ENCODE measurements around the gene SLC7A4. TPM values are rescaled to one million over a fixed set of nuclear protein-coding genes. Genes with fewer than 3 reads are reported as not detected.
"Not testable (repeated sequence)": the region's sequence is repeated elsewhere in the genome, so short reads cannot be mapped to it uniquely, and the experiment has no call there.

The SLC7A4 gene
- not detected in 2 replicates for total RNA-seq (2014; rRNA removed; shearing (Covaris generic))

GRCh38 chr22:21032037-21032867, at the start of gene SLC7A4:
Gene SLC7A4, minus strand, starts transcription at chr22:21032561. Its CDS starts 749 bp downstream, at chr22:21031812.
- no peaks in the 10 kb centered on the region for H3K36me3 ChIP-seq
- peaks cover 2% of the 10 kb centered on the region; the same call in 1 of the 2 replicates for H3K4me1 ChIP-seq (replicated peaks)
- no peak within 1 kb of the TSS for H3K4me3 ChIP-seq
- H3K9me3 ChIP-seq (replicated peaks): no peaks in the 10 kb centered on the region
- no peak for DNase-seq (ENCODE audit: low read depth in 1 of 2, low spot score in 2 of 2)
- H3K27ac ChIP-seq: no peak within 1 kb of the TSS
- no peaks in the 10 kb centered on the region for H3K27me3 ChIP-seq (replicated peaks)

GRCh38 chr22:21080435-21081137, 48.2 kb upstream of the SLC7A4 start:
- no peaks in the 10 kb centered on the region for H3K36me3 ChIP-seq
- no peaks in the 10 kb centered on the region for H3K4me1 ChIP-seq (replicated peaks)
- H3K27ac ChIP-seq: no peak overlapping the region
- H3K9me3 ChIP-seq (replicated peaks): no peaks in the 10 kb centered on the region
- H3K4me3 ChIP-seq: no peak overlapping the region
- DNase-seq (ENCODE audit: low read depth in 1 of 2, low spot score in 2 of 2): no peak
- H3K27me3 ChIP-seq (replicated peaks): peaks cover 4% of the 10 kb centered on the region; the same call in 1 of the 2 replicates

GRCh38 chr22:21079493-21079892, 47.1 kb upstream of the SLC7A4 start:
- H3K4me3 ChIP-seq: no peak overlapping the region
- peaks cover 4% of the 10 kb centered on the region; the same call in 1 of the 2 replicates for H3K27me3 ChIP-seq (replicated peaks)
- no peak overlapping the region for H3K27ac ChIP-seq
- H3K36me3 ChIP-seq: no peaks in the 10 kb centered on the region
- no peaks in the 10 kb centered on the region for H3K4me1 ChIP-seq (replicated peaks)
- DNase-seq (ENCODE audit: low read depth in 1 of 2, low spot score in 2 of 2): no peak
- H3K9me3 ChIP-seq (replicated peaks): no peaks in the 10 kb centered on the region

GRCh38 chr22:21078916-21079315, 46.6 kb upstream of the SLC7A4 start:
- no peaks in the 10 kb centered on the region; the same call in 1 of the 2 replicates for H3K27me3 ChIP-seq (replicated peaks)
- H3K9me3 ChIP-seq (replicated peaks): no peaks in the 10 kb centered on the region
- no peaks in the 10 kb centered on the region; the same call in 1 of the 2 replicates for H3K4me1 ChIP-seq (replicated peaks)
- no peak for DNase-seq (ENCODE audit: low read depth in 1 of 2, low spot score in 2 of 2)
- no peaks in the 10 kb centered on the region for H3K36me3 ChIP-seq
- no peak overlapping the region for H3K4me3 ChIP-seq
- no peak overlapping the region for H3K27ac ChIP-seq

DNA sequence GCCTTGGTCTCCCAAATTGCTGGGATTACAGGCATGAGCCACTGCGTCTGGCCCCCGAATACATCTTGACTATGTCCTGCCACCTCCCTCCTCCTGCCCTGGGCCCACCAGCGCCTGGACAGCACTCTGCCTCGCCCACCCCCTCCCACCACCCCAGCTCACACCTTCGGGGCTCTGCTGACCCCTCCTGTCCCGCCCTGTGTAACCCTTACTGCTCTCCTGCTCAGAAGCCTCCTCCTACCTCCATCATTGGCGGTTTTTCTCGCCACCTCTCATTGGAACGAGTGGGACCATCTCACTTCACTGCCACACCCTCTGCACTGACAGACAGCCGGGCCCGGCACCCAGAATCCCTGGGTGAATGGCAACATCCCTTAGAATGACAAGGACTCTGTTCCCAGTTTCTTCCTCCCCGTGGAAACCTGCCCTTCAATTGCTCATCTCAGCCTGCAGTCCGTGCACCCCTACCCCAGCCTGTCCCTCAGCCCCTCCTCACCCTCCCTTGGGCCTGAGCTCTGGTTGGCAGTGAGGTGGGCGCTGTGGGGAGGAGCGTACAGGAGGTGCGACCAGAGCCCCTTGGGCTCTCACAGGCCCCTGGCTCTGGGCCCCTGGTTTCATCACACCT, 45.6 kb upstream of the SLC7A4 start:
- Histone ChIP-seq H3K27me3 (replicated peaks) (no peaks in the 10 kb centered on the region), H3K36me3 (no peaks in the 10 kb centered on the region), H3K27ac (no peak overlapping the region)

GRCh38 chr22:21076912-21077625, 44.7 kb upstream of the SLC7A4 start:
- no peaks in the 10 kb centered on the region; the same call in 1 of the 2 replicates for H3K4me1 ChIP-seq (replicated peaks)
- no peaks in the 10 kb centered on the region for H3K36me3 ChIP-seq
- no peak overlapping the region for H3K27ac ChIP-seq
- no peaks in the 10 kb centered on the region for H3K9me3 ChIP-seq (replicated peaks)
- no peak overlapping the region for H3K4me3 ChIP-seq
- DNase-seq (ENCODE audit: low read depth in 1 of 2, low spot score in 2 of 2): no peak
- H3K27me3 ChIP-seq (replicated peaks): no peaks in the 10 kb centered on the region

More for the DNA sequence above, 45.6 kb upstream of the SLC7A4 start:
- Histone ChIP-seq H3K4me1 (replicated peaks) (no peaks in the 10 kb centered on the region; the same call in 1 of the 2 replicates), H3K9me3 (replicated peaks) (no peaks in the 10 kb centered on the region), H3K4me3 (no peak overlapping the region)
- DNase-seq (ENCODE audit: low read depth in 1 of 2, low spot score in 2 of 2): no peak

- no peaks in the 10 kb centered on the region for H3K36me3 ChIP-seq
- no peak overlapping the region for H3K27ac ChIP-seq
- H3K4me3 ChIP-seq: no peak overlapping the region
- H3K9me3 ChIP-seq (replicated peaks): peaks cover 6% of the 10 kb centered on the region; the same call in 1 of the 2 replicates
- DNase-seq (ENCODE audit: low read depth in 1 of 2, low spot score in 2 of 2): no peak
- no peaks in the 10 kb centered on the region for H3K27me3 ChIP-seq (replicated peaks)
- no peaks in the 10 kb centered on the region; the same call in 1 of the 2 replicates for H3K4me1 ChIP-seq (replicated peaks)
Observed at GRCh38 chr22:21075516-21076138, 43.3 kb upstream of the SLC7A4 start.

- H3K9me3 ChIP-seq (replicated peaks): peaks cover 6% of the 10 kb centered on the region; the same call in 1 of the 2 replicates
- DNase-seq (ENCODE audit: low read depth in 1 of 2, low spot score in 2 of 2): no peak
- H3K27me3 ChIP-seq (replicated peaks): no peaks in the 10 kb centered on the region
- no peaks in the 10 kb centered on the region; the same call in 1 of the 2 replicates for H3K4me1 ChIP-seq (replicated peaks)
- no peak overlapping the region for H3K4me3 ChIP-seq
- no peak overlapping the region for H3K27ac ChIP-seq
- H3K36me3 ChIP-seq: no peaks in the 10 kb centered on the region
Observed at GRCh38 chr22:21074102-21074715, 41.8 kb upstream of the SLC7A4 start.

DNA sequence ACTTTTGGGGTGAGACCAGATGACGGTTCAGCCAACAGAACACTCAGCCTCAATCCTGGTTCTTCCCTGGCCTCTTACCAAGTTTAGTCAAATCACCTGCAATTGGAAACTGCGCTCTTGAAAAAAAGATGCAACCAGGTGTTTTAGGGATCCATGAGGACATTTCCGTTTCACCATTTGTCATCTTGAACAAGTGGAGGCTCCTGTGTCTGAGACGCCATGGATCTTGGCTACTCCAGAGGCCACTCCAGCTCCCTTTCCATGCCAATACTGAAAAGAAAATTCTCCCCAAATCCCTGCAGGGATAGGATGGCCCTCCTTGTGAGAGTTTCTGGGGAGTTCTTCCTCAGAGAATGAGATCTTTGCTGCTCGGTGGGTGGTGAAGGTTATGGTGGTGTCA, 41.1 kb upstream of the SLC7A4 start:
- H3K27me3 ChIP-seq (replicated peaks): no peaks in the 10 kb centered on the region
- H3K27ac ChIP-seq: no peak overlapping the region

GRCh38 chr22:21073023-21073422, 40.7 kb upstream of the SLC7A4 start:
- Histone ChIP-seq H3K27me3 (replicated peaks) (no peaks in the 10 kb centered on the region), H3K9me3 (replicated peaks) (peaks cover 6% of the 10 kb centered on the region; the same call in 1 of the 2 replicates), H3K36me3 (no peaks in the 10 kb centered on the region), H3K27ac (no peak overlapping the region), H3K4me1 (replicated peaks) (no peaks in the 10 kb centered on the region; the same call in 1 of the 2 replicates), H3K4me3 (no peak overlapping the region)
- DNase-seq (ENCODE audit: low read depth in 1 of 2, low spot score in 2 of 2): no peak

More for the DNA sequence above, 41.1 kb upstream of the SLC7A4 start:
- Histone ChIP-seq H3K36me3 (no peaks in the 10 kb centered on the region), H3K9me3 (replicated peaks) (peaks cover 6% of the 10 kb centered on the region; the same call in 1 of the 2 replicates), H3K4me3 (no peak overlapping the region), H3K4me1 (replicated peaks) (no peaks in the 10 kb centered on the region; the same call in 1 of the 2 replicates)
- DNase-seq (ENCODE audit: low read depth in 1 of 2, low spot score in 2 of 2): no peak

- not testable (repeated sequence) for H3K27me3 ChIP-seq (replicated peaks); DNase-seq (ENCODE audit: low read depth in 1 of 2, low spot score in 2 of 2); H3K9me3 ChIP-seq (replicated peaks); H3K4me3 ChIP-seq; H3K4me1 ChIP-seq (replicated peaks); H3K36me3 ChIP-seq; H3K27ac ChIP-seq
Observed at GRCh38 chr22:21071796-21072195, 39.4 kb upstream of the SLC7A4 start.
